ENCODE measurements around the gene SHISA6. TPM values are rescaled to one million over a fixed set of nuclear protein-coding genes. Genes with fewer than 3 reads are reported as not detected.

SHISA6 gene
- total RNA-seq, 4 donors from 2014 or later = 0.13 to 8.8 (median 0.32) TPM

- ATAC-seq (ENCODE audit: low FRiP score) (no peak), DNase-seq (ENCODE audit: low spot score) (no peak)
- TF ChIP-seq CTCF (IDR thresholded peaks at IDR 0.05) = no peak
These were observed 91.7 kb downstream of the SHISA6 start for GRCh38 chr17:11332706-11333105.

- ATAC-seq (ENCODE audit: low FRiP score) = no peak
- no peak for TF ChIP-seq CTCF (IDR thresholded peaks at IDR 0.05)
- no peak for DNase-seq (ENCODE audit: low spot score)
These were observed 93.5 kb downstream of the SHISA6 start for GRCh38 chr17:11334493-11334892.

- TF ChIP-seq CTCF (IDR thresholded peaks at IDR 0.05) = no peak
- no peak for DNase-seq (ENCODE audit: low spot score)
- ATAC-seq (ENCODE audit: low FRiP score) = no peak
These were observed 95.3 kb downstream of the SHISA6 start for GRCh38 chr17:11336290-11336689.

- no peak for TF ChIP-seq CTCF (IDR thresholded peaks at IDR 0.05)
- no peak for DNase-seq (ENCODE audit: low spot score)
- no peak for ATAC-seq (ENCODE audit: low FRiP score)
These were observed 99.8 kb downstream of the SHISA6 start for GRCh38 chr17:11340803-11341202.

- ATAC-seq (ENCODE audit: low FRiP score) (no peak), DNase-seq (ENCODE audit: low spot score) (no peak)
- TF ChIP-seq CTCF (IDR thresholded peaks at IDR 0.05) = no peak
These were observed 101.1 kb downstream of the SHISA6 start for GRCh38 chr17:11342138-11342537.

- no peak for TF ChIP-seq CTCF (IDR thresholded peaks at IDR 0.05)
- no peak for ATAC-seq (ENCODE audit: low FRiP score)
- DNase-seq (ENCODE audit: low spot score) = no peak
These were observed 108.1 kb downstream of the SHISA6 start for GRCh38 chr17:11349106-11349505.

- DNase-seq (ENCODE audit: low spot score) (no peak), ATAC-seq (ENCODE audit: low FRiP score) (no peak)
- no peak for TF ChIP-seq CTCF (IDR thresholded peaks at IDR 0.05)
These were observed 110.5 kb downstream of the SHISA6 start for GRCh38 chr17:11351479-11351878.
